22Rv1 (cell line): ENCODE results near the gene POLD3.

ENCODE experiments used
- CTCF ChIP-seq: fragments of 450-650 bp; IDR thresholded peaks from 2 replicates; pipeline ENCODE4 v1.5.1; 2017; ENCODE audit warnings: mild to moderate bottlenecking
- ZFX ChIP-seq: fragments of 450-650 bp; IDR thresholded peaks from 2 replicates; pipeline ENCODE4 v1.6.1; 2017; ENCODE audit warnings: antibody characterized with exemption, borderline replicate concordance

- TF ChIP-seq CTCF, result no peak
- TF ChIP-seq ZFX, result no peak
Measured at GRCh38 chr11:74646215-74646614, 53.8 kb downstream of the POLD3 start.
